T-helper 17 cell (primary cell): ENCODE data around the gene ATG16L2. TPM values are rescaled to one million over a fixed set of nuclear protein-coding genes. Genes with fewer than 3 reads are reported as not detected.

Experiments
- ATAC-seq: fragments of 150-1000 bp; cut with Tn5 transposase; 2 replicates; pipeline ENCODE4 v1.10.0; 2021; ENCODE audit warnings: mild to moderate bottlenecking, moderate library complexity
- DNase-seq, 3 donors: peaks; one replicate each; pipeline versions ENCODE4 v3.0.0 to v3.0.0-alpha.2; 2020 to 2021
- H3K9me3 ChIP-seq: one replicate; pipeline ENCODE4 v1.7.0; 2013; ENCODE audit warnings: low read length, mild to moderate bottlenecking; ENCODE audit not compliant: control insufficient read depth, poor library complexity, severe bottlenecking
- H3K27ac Mint-ChIP-seq: one replicate; pipeline ENCODE4 v1.8.0; 2022; ENCODE audit warnings: mild to moderate bottlenecking, moderate library complexity, mixed read lengths
- H3K27me3 Mint-ChIP-seq: one replicate; pipeline ENCODE4 v1.8.0; 2022; ENCODE audit warnings: mixed read lengths
- H3K36me3 Mint-ChIP-seq: one replicate; pipeline ENCODE4 v1.8.0; 2022; ENCODE audit warnings: low read depth, mixed read lengths
- H3K4me1 Mint-ChIP-seq: one replicate; pipeline ENCODE4 v1.8.0; 2022; ENCODE audit warnings: mild to moderate bottlenecking, mixed read lengths
- H3K4me3 Mint-ChIP-seq: one replicate; pipeline ENCODE4 v1.8.0; 2022; ENCODE audit warnings: mild to moderate bottlenecking, moderate library complexity, mixed read lengths
- total RNA-seq, 4 donors: library from RNA in 2 of 4; stranded (reverse) in 2 of 4; gene quantifications; one replicate each; pipeline ENCODE4 v1.2.3 and lab custom pipeline; 2022 to 2026

Gene ATG16L2, protein sequence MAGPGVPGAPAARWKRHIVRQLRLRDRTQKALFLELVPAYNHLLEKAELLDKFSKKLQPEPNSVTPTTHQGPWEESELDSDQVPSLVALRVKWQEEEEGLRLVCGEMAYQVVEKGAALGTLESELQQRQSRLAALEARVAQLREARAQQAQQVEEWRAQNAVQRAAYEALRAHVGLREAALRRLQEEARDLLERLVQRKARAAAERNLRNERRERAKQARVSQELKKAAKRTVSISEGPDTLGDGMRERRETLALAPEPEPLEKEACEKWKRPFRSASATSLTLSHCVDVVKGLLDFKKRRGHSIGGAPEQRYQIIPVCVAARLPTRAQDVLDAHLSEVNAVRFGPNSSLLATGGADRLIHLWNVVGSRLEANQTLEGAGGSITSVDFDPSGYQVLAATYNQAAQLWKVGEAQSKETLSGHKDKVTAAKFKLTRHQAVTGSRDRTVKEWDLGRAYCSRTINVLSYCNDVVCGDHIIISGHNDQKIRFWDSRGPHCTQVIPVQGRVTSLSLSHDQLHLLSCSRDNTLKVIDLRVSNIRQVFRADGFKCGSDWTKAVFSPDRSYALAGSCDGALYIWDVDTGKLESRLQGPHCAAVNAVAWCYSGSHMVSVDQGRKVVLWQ
- total RNA-seq (100 to 1,000 TPM in 1 of 2 donors, 10 to 100 TPM in 1; 95.4 to 121 TPM), total RNA-seq (lab: John Stamatoyannopoulos, UW) (74.4 to 83.7 reads per million in 2 donors)

DNA sequence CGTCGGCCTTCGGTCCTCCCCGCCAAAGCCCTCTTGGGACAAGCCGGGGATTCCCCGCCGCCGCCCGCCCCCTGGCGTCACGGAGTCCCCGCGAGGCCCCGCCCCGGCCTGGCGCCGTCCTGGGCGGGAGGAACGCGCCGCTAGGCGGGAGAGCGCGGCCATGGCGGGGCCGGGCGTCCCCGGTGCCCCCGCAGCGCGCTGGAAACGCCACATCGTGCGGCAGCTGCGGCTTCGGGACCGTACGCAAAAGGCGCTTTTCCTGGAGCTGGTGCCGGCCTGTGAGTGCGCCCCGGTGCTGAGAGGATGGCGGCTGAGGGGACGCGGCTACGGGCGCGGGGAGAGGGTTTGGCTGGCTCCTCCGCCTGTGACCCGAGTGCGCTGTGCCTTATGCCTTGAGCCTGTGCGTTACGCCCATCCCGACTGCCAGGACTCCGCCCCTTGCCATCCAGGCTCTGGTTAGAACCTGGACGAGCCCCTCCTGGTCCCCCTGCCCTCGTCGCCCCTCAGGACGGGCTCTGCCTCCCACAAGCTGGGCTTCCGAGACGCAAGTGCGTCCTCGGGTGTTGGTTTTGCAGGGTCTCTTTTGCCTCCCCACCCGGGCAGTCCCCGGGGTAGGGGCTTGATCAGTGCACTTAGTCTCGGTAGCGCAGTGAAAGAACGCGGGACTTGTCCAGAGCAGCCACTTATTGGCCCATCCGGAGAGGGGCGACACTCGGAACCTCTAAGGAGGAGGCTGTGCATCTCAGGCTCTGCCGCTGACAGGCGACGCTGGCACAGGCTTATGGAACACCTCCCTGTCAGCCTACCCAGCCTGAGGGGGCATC is at the start of gene ATG16L2:
Gene ATG16L2 (plus strand): TSS at position 126 of the 824 bp plus-strand sequence. CDS start 35 bp downstream, at position 161.
- DNase-seq (peak; percentile 84 to 91 (median 91)), ATAC-seq (peak; percentile 85)
- Mint-ChIP-seq H3K4me1 (peaks cover 38% of the 10 kb centered on the region), H3K4me3 (peak within 1 kb of the TSS; percentile 99), H3K27ac (peak within 1 kb of the TSS; percentile 99), H3K36me3 (peaks cover 12% of the 10 kb centered on the region), H3K27me3 (no peaks in the 10 kb centered on the region)
- H3K9me3 ChIP-seq, result no peaks in the 10 kb centered on the region

DNA sequence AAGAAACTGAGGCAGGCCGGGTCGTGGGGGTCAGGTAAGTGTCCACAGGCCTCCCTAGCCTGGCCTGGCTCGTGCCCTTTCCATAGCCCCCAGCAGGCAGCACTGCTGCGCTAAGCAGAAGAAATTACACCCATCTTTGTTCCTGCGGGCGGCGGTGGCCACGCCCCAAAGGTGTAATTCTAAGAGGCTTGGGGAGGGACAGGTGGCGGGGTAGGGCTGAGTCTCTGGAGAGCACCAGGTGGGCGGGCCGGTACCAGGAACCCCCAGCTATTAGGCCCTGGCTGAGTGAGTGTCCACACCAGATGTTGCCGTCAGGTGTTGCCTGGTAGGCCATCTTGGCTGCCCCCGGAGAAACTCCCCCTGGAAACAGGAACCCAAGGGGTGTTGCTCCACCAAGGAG is 49.7 kb upstream of the ATG16L2 start:
- DNase-seq, result no peak
- H3K27me3 Mint-ChIP-seq, result no peaks in the 10 kb centered on the region
- H3K9me3 ChIP-seq, result no peaks in the 10 kb centered on the region
- peaks cover 2% of the 10 kb centered on the region for H3K36me3 Mint-ChIP-seq
- ATAC-seq, result no peak
- peaks cover 10% of the 10 kb centered on the region for H3K4me1 Mint-ChIP-seq
- H3K4me3 Mint-ChIP-seq, result no peak overlapping the region
- H3K27ac Mint-ChIP-seq, result no peak overlapping the region

DNA sequence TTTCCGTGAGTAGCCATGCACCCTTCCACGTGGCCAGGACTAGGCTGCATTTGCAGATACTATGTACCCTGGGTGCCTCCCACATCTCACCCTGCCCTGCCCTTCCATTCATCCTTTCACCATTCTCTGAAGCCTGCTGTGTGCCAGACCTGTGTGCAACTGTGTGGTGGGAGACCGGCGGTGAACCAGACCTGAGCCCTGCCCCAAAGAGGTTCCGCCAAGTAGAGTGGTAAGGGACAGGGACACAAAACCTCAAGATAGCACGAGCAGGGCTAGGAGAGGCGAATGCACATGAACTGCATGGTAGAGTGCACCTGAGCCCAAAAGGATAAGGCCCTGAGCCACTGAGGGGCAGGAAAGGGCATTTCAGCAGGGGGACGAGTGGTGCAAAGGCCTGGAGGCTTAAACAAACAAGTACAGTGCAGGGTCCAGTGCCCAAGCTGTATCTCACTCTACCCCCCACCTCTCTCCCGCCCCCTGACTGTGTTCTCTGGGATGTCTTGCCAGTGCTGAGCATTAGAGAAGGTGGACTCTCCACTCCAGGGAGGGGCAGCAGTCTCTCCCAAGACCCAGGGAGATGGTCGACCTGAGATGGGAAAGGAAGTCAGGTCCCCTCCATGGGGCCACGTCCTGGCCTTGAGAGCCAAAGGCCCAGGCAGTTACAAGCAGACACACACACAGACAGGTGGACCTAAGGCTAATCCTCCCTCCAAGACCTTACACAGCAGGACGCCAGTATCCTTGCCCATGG is 47.9 kb upstream of the ATG16L2 start:
- H3K27ac Mint-ChIP-seq, result no peak overlapping the region
- H3K9me3 ChIP-seq, result no peaks in the 10 kb centered on the region
- H3K4me1 Mint-ChIP-seq, result peaks cover 10% of the 10 kb centered on the region
- H3K4me3 Mint-ChIP-seq, result no peak overlapping the region
- ATAC-seq (no peak), DNase-seq (no peak)
- H3K27me3 Mint-ChIP-seq, result no peaks in the 10 kb centered on the region
- H3K36me3 Mint-ChIP-seq, result no peaks in the 10 kb centered on the region

DNA sequence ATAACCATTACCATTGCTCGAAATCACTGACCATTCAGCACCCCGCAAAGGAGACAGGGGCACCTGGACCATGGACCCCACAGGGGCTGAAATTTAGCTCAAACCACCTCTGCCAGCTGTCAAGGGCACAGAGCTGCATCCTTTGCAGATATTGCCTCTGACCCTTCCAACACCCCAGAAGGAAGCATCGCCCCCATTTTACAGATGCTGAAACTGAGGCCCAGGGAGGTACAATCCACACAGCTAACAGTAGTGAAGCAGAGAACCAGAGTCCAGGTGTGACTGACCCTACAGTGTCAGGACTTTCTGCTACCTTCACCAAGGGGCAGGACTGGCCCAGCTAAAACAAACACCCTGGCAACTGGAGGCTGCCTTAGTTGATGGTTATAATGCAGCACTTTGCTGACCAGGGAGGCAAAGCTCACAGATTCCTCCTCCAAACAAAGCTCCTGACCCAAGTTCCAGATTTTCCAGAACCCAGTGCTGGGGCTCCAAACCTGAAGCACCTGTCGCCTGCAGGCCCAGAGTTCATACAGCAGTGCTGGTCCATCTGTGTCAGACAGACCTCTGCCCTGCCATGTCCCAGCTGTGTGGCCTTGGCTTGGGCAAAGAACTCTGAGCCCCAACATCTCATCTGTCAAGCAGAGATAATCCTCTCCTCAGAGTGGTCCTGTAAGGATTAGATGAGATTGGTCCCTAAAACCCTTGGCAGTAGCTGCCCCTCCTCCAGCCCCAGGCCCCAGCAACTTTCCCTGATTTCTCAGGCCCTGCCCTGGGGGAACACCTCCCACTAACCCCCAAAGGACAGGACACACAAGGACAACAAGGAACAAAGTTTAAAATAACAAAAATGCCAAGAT is 46.8 kb upstream of the ATG16L2 start:
- Mint-ChIP-seq H3K4me1 (peaks cover 10% of the 10 kb centered on the region), H3K27ac (no peak overlapping the region), H3K4me3 (no peak overlapping the region), H3K36me3 (no peaks in the 10 kb centered on the region), H3K27me3 (no peaks in the 10 kb centered on the region)
- ATAC-seq, result no peak
- no peaks in the 10 kb centered on the region for H3K9me3 ChIP-seq
- DNase-seq, result no peak

DNA sequence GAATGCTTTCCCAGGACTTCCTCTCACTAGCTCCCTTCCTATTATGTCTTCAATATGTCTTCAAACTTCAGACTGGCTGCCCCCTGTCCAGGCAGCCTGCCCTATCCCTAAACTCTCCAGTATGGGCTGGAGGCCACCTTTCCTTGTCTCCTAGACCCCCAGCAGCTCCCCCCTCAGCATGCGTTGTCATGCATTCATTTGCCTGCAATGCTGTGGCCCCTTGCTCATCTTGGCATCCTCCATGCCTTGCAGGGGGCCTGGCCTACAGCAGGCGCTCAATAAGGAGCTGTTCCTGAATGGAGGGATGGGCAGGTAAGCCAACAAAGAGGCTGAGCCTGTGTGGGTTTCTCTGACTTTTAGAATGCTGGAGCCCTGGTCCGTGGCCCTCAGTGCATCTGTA is 45.6 kb upstream of the ATG16L2 start:
- no peak overlapping the region for H3K4me3 Mint-ChIP-seq
- DNase-seq, result no peak
- H3K27me3 Mint-ChIP-seq, result no peaks in the 10 kb centered on the region
- H3K9me3 ChIP-seq, result no peaks in the 10 kb centered on the region
- ATAC-seq, result no peak
- H3K27ac Mint-ChIP-seq, result peak overlapping the region; percentile 60
- peaks cover 14% of the 10 kb centered on the region for H3K4me1 Mint-ChIP-seq
- no peaks in the 10 kb centered on the region for H3K36me3 Mint-ChIP-seq

DNA sequence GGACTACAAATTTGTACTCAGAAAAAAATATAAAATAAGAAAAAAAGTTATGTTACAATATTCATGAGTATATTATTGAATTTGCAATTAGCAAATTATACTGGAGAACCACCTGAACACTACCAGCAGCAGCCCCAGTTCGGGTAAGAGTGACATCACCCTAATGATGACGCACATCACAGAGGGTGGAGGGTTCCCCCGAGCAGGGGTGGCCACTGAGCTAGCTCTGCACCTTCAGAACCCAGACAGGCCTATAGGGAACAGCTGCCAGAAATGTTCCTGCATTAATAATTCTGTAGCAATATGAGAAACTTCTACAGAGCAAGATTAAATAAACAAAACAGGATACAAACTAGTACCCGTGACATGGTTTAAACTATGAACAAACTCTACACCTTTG is 44.5 kb upstream of the ATG16L2 start:
- no peaks in the 10 kb centered on the region for H3K36me3 Mint-ChIP-seq
- no peaks in the 10 kb centered on the region for H3K9me3 ChIP-seq

DNA sequence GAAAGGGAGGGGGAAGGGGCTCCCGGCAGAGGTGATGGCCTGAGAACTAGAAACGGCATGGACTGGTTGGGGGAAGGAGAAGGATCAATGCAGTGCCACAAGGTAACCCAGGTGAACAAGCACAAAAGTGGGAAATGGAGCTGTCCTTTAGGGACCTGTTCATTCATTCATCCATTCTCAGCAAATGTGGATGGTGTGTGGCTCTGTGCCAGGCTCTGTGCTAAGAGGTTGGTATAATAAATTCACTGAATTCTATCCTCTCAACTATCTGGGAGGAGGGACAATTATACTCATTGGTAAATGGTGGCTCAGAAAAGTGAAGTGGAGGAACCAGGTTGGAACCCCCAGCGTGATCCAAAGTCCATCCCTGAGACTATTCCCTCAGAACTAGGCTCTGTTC is 43.4 kb upstream of the ATG16L2 start:
- ATAC-seq, result no peak
- no peaks in the 10 kb centered on the region for H3K9me3 ChIP-seq
- Mint-ChIP-seq H3K27ac (peak overlapping the region; percentile 72), H3K4me1 (peaks cover 23% of the 10 kb centered on the region), H3K4me3 (no peak overlapping the region), H3K36me3 (no peaks in the 10 kb centered on the region), H3K27me3 (no peaks in the 10 kb centered on the region)
- DNase-seq, result no peak

More for the DNA sequence above, 44.5 kb upstream of the ATG16L2 start:
- no peak for ATAC-seq
- Mint-ChIP-seq H3K4me1 (peaks cover 16% of the 10 kb centered on the region), H3K27me3 (no peaks in the 10 kb centered on the region), H3K27ac (no peak overlapping the region), H3K4me3 (no peak overlapping the region)
- DNase-seq, result no peak

DNA sequence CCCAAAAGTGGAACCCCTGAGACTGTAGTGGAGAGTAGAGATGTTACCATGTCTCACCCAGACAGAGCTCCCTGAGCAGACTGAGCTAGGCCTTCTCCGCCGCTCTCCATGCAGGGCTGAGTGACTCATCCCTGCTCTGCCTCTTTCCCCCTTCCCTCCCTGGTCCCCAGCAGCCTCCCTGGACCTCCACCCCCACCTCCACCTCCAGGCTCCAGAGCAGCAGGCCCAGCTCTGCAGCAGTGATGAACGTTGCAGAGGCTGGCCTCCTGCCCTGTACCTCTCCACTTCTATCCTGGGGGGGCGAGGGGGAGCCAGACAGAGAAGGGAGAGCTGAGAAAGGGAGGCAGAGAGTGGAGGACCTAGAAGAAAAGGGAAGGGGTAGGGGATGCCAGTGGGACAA is 42.7 kb upstream of the ATG16L2 start:
- no peaks in the 10 kb centered on the region for H3K36me3 Mint-ChIP-seq
- no peaks in the 10 kb centered on the region for H3K9me3 ChIP-seq
- H3K4me3 Mint-ChIP-seq, result no peak overlapping the region
- ATAC-seq, result no peak
- DNase-seq, result no peak
- no peak overlapping the region for H3K27ac Mint-ChIP-seq
- H3K27me3 Mint-ChIP-seq, result no peaks in the 10 kb centered on the region
- peaks cover 29% of the 10 kb centered on the region for H3K4me1 Mint-ChIP-seq

DNA sequence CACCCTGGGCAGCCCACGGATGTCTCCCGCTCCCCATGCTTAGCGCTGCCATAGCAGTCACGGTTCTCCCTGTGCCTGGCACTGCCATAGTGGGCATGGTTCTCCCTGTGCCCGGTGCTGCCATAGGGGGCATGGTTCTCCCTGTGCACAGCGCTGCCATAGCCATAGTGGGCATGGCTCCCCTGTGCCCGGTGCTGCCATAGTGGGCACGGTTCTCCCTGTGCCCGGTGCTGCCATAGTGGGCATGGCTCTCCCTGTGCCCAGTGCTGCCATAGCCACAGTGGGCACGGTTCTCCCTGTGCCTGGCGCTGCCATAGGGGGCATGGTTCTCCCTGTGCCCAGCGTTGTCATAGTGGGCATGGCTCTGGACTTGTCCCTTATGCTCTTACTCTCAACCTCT is 42.2 kb upstream of the ATG16L2 start:
- no peaks in the 10 kb centered on the region for H3K27me3 Mint-ChIP-seq
- peak overlapping the region; percentile 31 for H3K4me3 Mint-ChIP-seq
- no peak for ATAC-seq
- H3K9me3 ChIP-seq, result no peaks in the 10 kb centered on the region
- H3K27ac Mint-ChIP-seq, result no peak overlapping the region
- no peaks in the 10 kb centered on the region for H3K36me3 Mint-ChIP-seq
- DNase-seq, result no peak
- peaks cover 31% of the 10 kb centered on the region for H3K4me1 Mint-ChIP-seq

DNA sequence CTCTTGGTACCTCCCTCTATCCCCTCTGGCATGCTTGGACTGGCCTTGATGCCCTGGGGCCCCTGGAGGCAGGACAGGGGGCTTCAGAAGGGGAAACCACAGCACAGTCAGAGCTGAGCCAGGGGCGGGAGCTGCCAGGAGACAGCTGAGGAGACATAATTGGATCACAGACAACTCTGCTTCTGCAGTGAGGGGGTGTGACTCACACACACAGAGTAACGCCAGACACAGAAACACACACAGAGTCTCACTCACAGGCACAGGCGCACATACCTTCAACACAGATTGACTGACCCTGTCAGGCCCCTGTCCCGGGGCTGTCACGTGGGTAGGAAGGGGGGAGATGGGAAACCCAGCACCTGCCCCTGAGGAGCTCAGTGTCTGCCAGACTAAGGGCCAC is 40.9 kb upstream of the ATG16L2 start:
- no peak for ATAC-seq
- H3K27me3 Mint-ChIP-seq, result no peaks in the 10 kb centered on the region
- no peak for DNase-seq
- no peaks in the 10 kb centered on the region for H3K9me3 ChIP-seq
- H3K36me3 Mint-ChIP-seq, result no peaks in the 10 kb centered on the region
- peak overlapping the region; percentile 86 for H3K27ac Mint-ChIP-seq
- H3K4me3 Mint-ChIP-seq, result no peak overlapping the region
- H3K4me1 Mint-ChIP-seq, result peaks cover 31% of the 10 kb centered on the region

DNA sequence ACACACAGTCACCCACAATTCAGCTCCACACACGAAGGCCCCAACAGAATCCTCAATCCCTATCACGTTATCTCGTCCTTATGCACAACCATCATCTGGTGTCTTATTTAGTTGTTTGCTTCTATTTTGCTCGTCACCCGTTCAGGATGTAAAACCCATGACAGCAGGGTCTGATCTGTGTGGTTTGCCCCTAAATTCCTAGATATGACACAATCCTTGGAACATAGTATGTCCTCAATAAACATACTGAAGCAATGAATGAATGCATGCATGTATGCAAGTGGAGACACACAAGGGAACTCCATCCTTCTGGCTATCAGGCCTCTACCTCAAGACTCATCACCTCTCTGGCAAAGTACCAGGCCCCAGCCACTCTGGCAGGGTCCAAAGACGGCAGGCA is 40.5 kb upstream of the ATG16L2 start:
- H3K9me3 ChIP-seq, result no peaks in the 10 kb centered on the region
- ATAC-seq, result no peak
- Mint-ChIP-seq H3K36me3 (no peaks in the 10 kb centered on the region), H3K27ac (peak overlapping the region; percentile 86), H3K27me3 (no peaks in the 10 kb centered on the region), H3K4me3 (no peak overlapping the region), H3K4me1 (peaks cover 29% of the 10 kb centered on the region)
- no peak for DNase-seq

DNA sequence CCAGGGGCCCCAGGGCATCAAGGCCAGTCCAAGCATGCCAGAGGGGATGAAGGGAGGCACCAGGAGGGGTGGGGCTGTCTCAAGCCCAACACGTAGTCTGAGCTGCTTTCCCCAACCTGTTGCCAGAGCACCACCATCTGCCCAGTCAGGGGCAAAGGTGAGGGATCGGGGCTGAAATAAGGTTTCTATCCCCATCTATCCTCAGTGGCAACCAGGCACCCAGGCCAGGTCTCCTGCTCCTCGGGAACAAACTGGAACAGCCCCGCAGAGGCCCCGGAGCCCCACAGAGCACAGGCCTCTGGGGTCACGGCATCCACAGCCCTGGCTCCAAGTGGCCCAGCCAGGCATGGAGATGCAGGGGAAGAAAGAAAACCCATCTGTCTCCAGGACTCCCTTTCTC is 39.7 kb upstream of the ATG16L2 start:
- Mint-ChIP-seq H3K4me3 (no peak overlapping the region), H3K27me3 (no peaks in the 10 kb centered on the region), H3K4me1 (peaks cover 33% of the 10 kb centered on the region), H3K27ac (no peak overlapping the region), H3K36me3 (peaks cover 1% of the 10 kb centered on the region)
- DNase-seq (no peak), ATAC-seq (no peak)
- no peaks in the 10 kb centered on the region for H3K9me3 ChIP-seq
